ENCODE results near the gene TBC1D5. TPM values are rescaled to one million over a fixed set of nuclear protein-coding genes. Genes with fewer than 3 reads are reported as not detected.

The TBC1D5 gene
- total and polyA plus RNA-seq, 2 of the 4 experiments (the other 2 are of a cell fraction), result 16.4 to 57.0 TPM

DNA sequence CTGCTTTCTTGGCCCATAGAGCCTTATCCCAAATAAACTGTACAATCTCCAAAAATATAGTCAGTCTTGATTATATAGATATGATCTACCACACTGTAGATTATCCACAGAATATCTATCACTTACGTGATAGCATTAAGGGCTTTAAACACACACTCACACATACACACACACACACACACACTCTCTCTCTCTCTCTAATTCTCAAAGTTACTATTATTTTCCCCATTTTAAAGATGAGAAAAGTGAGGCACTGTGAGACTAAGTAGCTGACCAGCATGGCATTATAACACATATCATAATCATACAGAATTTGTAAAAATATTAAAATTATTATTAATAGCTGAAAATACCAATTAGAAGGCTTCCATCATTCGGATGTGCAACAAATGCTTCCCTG is 4.2 kb downstream of the TBC1D5 start:
- Histone ChIP-seq H3K9ac (ENCODE audit: low read depth, low read length) (no peak overlapping the region), H4K20me1 (ENCODE audit: insufficient read depth, low read length) (no peaks in the 10 kb centered on the region), H3K27ac (ENCODE audit: insufficient read depth, low read length) (no peak overlapping the region), H2BK15ac (ENCODE audit: low read depth, low read length) (no peak overlapping the region), H3K27me3 (ENCODE audit: control insufficient read depth, insufficient read depth, low read length) (no peaks in the 10 kb centered on the region), H4K8ac (ENCODE audit: low read depth in 2 of 2, low read length in 2 of 2) (no peak overlapping the region), H2AK9ac (replicated peaks; ENCODE audit: low read depth, low read length, poor library complexity) (no peak overlapping the region), H3K14ac (replicated peaks; ENCODE audit: low read depth, low read length) (no peak overlapping the region), H3K79me1 (ENCODE audit: low read depth in 1 of 2, low read length in 2 of 2) (peaks cover 17 to 24% of the 10 kb centered on the region in 2 experiments), H3K56ac (ENCODE audit: extremely low read depth, insufficient read depth, low read length) (no peak overlapping the region), H3K4me2 (ENCODE audit: low read depth, low read length) (no peak overlapping the region), H3K4ac (ENCODE audit: low read depth, low read length) (no peak overlapping the region), H2AK5ac (ENCODE audit: low read depth, low read length) (no peak overlapping the region), H2BK120ac (ENCODE audit: low read depth, low read length) (no peak overlapping the region), H4K91ac (ENCODE audit: insufficient read depth, low read depth, low read length) (no peak overlapping the region), H3K18ac (ENCODE audit: low read depth, low read length) (no peak overlapping the region), H3K4me3 (ENCODE audit: insufficient read depth, low read depth, low read length) (no peak overlapping the region), H3K23ac (ENCODE audit: low read depth, low read length) (no peak overlapping the region), H3K4me1 (ENCODE audit: control insufficient read depth, insufficient read depth, low read length) (peaks cover 4% of the 10 kb centered on the region), H2AFZ (replicated peaks; ENCODE audit: low read length, poor library complexity) (no peak overlapping the region), H3K9me3 (ENCODE audit: control insufficient read depth, insufficient read depth, low read length) (no peaks in the 10 kb centered on the region), H2BK20ac (ENCODE audit: low read depth, low read length) (no peak overlapping the region), H2BK5ac (ENCODE audit: low read depth, low read length, poor library complexity, severe bottlenecking) (no peak overlapping the region), H3K36me3 (ENCODE audit: control insufficient read depth, insufficient read depth, low read length) (peaks cover 3% of the 10 kb centered on the region; the same call in 1 of the 2 replicates), H4K5ac (ENCODE audit: low read depth, low read length) (no peak overlapping the region), H3K9me1 (ENCODE audit: insufficient read depth, low read length) (no peaks in the 10 kb centered on the region)
- no peak for DNase-seq
- intact Hi-C loops (cut with micrococcal nuclease), result no loop called here
- TF ChIP-seq ELK1 (IDR thresholded peaks at IDR 0.05; ENCODE audit: borderline replicate concordance, low read depth, low read length) (no peak), MAZ (IDR thresholded peaks at IDR 0.05; ENCODE audit: borderline replicate concordance, low read depth, low read length) (no peak), USF2 (IDR thresholded peaks at IDR 0.05; ENCODE audit: low read depth, low read length) (no peak), MAFK (IDR thresholded peaks at IDR 0.05; ENCODE audit: low read depth, low read length) (no peak)
- in situ Hi-C loops (cut with MboI; ENCODE audit: low sequenced_read_pairs), result no loop called here
- ChIA-PET CTCF (no interaction called here), POLR2A (ENCODE audit: unreplicated experiment) (no interaction called here)
- ATAC-seq (ENCODE audit: low read depth), result no peak
- no CpG with 5 or more reads among the region's 2 CpGs for WGBS, 2 experiments (ENCODE audit: extremely low coverage in 2 of 2, insufficient read length in 1 of 2)
- no TSS peak for BruUV-seq (replicated peaks)
- dilution Hi-C loops (cut with HindIII; ENCODE audit: low sequenced_read_pairs, unreplicated experiment), result no loop called here

Measured in IMR-90 (cell line).